HEK293T (cell line): ENCODE measurements around the gene MKLN1.

Source experiments
- CTCF ChIA-PET: fragments of 350-600 bp; formaldehyde crosslinking; extraction: SDS; loops from one replicate; lab custom pipeline; 2021; ENCODE audit warnings: antibody characterized with exemption, inconsistent platforms; lab: Yijun Ruan, JAX
- POLR2A ChIA-PET: fragments of 350-600 bp; formaldehyde crosslinking; extraction: SDS; loops from one replicate; lab custom pipeline; 2020; ENCODE audit warnings: antibody characterized with exemption, inconsistent platforms; lab: Yijun Ruan, JAX
- DNase-seq: peaks from one replicate; pipeline ENCODE4 v3.0.0; 2012; ENCODE audit warnings: mixed read lengths; ENCODE audit errors: extremely low spot score
- ARNT ChIP-seq: fragments of 450-650 bp; IDR thresholded peaks from 2 replicates; pipeline ENCODE4 v1.6.1; 2017; ENCODE audit warnings: mild to moderate bottlenecking
- BHLHE40 ChIP-seq: fragments of 450-650 bp; IDR thresholded peaks from 2 replicates; pipeline ENCODE4 v1.6.1; 2016; ENCODE audit warnings: mild to moderate bottlenecking, moderate library complexity, borderline replicate concordance
- CTBP1 ChIP-seq: fragments of 450-650 bp; IDR thresholded peaks from 2 replicates; pipeline ENCODE4 v1.6.1; 2016; ENCODE audit warnings: borderline replicate concordance
- ELF4 ChIP-seq: fragments of 450-650 bp; IDR thresholded peaks from 2 replicates; pipeline ENCODE4 v1.6.1; 2017; ENCODE audit warnings: antibody characterized with exemption
- FOXA1 ChIP-seq: fragments of 450-650 bp; IDR thresholded peaks from 2 replicates; pipeline ENCODE4 v1.6.1; 2016; ENCODE audit warnings: mild to moderate bottlenecking
- FOXK2 ChIP-seq: fragments of 450-650 bp; IDR thresholded peaks from 2 replicates; pipeline ENCODE4 v1.6.1; 2016; ENCODE audit warnings: mild to moderate bottlenecking
- FOXM1 ChIP-seq: fragments of 450-650 bp; IDR thresholded peaks from 2 replicates; pipeline ENCODE4 v1.6.1; 2017; ENCODE audit warnings: mild to moderate bottlenecking, borderline replicate concordance
- HDGF ChIP-seq: fragments of 450-650 bp; IDR thresholded peaks from 2 replicates; pipeline ENCODE4 v1.6.1; 2017; ENCODE audit warnings: antibody characterized with exemption, borderline replicate concordance
- L3MBTL2 ChIP-seq: fragments of 450-650 bp; conservative IDR thresholded peaks from 2 replicates; pipeline ENCODE4 v1.6.1; 2016; ENCODE audit warnings: mild to moderate bottlenecking
- LEF1 ChIP-seq: fragments of 450-650 bp; IDR thresholded peaks from 2 replicates; pipeline ENCODE4 v1.6.1; 2017; ENCODE audit warnings: mild to moderate bottlenecking, borderline replicate concordance
- NFRKB ChIP-seq: fragments of 450-650 bp; IDR thresholded peaks from 2 replicates; pipeline ENCODE4 v1.6.1; 2016; ENCODE audit warnings: mild to moderate bottlenecking, moderate library complexity
- SP1 ChIP-seq: fragments of 450-650 bp; IDR thresholded peaks from 2 replicates; pipeline ENCODE4 v1.6.1; 2017
- SUZ12 ChIP-seq: fragments of 450-650 bp; IDR thresholded peaks from 2 replicates; pipeline ENCODE4 v1.6.1; 2016; ENCODE audit warnings: mild to moderate bottlenecking
- TARDBP ChIP-seq: fragments of 450-650 bp; IDR thresholded peaks from 2 replicates; pipeline ENCODE4 v1.6.1; 2016
- ZNF384 ChIP-seq: fragments of 450-650 bp; IDR thresholded peaks from 2 replicates; pipeline ENCODE4 v1.6.1; 2016
- TF ChIP-seq, protein P1 (sequence below): fragments of 450-650 bp; IDR thresholded peaks from 2 replicates; pipeline ENCODE4 v1.6.1; 2016

The MKLN1 gene

DNA sequence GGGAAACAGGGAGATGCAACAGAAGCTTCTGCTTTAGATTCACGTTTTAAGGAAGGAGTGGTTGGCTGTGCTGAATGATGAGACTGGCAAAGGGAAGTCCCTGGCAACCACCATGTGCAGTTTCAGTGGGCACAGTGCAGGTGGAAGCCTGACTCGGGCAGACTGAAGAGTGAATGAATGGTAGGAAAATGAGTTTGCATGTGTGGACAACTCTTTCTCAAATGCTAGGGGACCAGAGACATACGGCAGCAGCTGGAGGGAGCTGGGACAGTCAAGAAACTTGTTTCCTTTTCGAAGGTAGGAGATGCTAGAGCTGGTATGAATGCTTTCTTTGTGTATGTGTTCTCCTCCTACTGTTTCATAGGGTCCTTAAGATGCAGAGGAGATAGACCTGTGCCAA lies 199.8 kb downstream of the MKLN1 start:
- DNase-seq = no peak
- ChIA-PET POLR2A (no interaction called here), CTCF (interaction anchor here (0.6 kb wide), 1 partner anchor 587 kb away, joined by 3 read pairs; no protein-coding TSS in a partner anchor)
- TF ChIP-seq ZNF384 (no peak), SUZ12 (no peak), ELF4 (no peak), L3MBTL2 (no peak), FOXM1 (no peak), LEF1 (no peak), ARNT (no peak), SP1 (no peak), HDGF (no peak), BHLHE40 (no peak), FOXK2 (no peak), TARDBP (no peak), FOXA1 (no peak), NFRKB (no peak), CTBP1 (no peak)
- TF ChIP-seq, protein P1, sequence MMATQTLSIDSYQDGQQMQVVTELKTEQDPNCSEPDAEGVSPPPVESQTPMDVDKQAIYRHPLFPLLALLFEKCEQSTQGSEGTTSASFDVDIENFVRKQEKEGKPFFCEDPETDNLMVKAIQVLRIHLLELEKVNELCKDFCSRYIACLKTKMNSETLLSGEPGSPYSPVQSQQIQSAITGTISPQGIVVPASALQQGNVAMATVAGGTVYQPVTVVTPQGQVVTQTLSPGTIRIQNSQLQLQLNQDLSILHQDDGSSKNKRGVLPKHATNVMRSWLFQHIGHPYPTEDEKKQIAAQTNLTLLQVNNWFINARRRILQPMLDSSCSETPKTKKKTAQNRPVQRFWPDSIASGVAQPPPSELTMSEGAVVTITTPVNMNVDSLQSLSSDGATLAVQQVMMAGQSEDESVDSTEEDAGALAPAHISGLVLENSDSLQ = no peak

DNA sequence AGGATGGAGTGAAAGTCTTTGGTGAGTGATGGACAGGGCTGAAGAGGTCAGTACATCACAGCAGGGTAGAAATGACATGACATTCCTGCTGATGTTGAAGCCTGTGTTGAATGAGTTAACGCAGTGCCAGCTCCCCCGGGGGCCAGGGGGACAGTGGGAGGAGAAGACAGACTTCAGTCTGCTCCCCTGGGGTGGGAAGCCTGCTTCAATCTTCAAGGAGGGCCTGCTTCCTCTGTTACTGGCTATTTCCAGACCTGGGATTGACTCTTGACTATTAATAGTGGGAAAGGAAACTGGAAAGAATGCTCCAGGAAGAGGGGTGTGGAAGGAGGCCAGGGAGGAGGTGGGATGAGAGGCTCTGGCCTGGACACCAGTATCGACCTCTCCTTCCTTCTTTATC lies 201.5 kb downstream of the MKLN1 start:
- TF ChIP-seq L3MBTL2 = no peak
- no peak for TF ChIP-seq NFRKB
- TF ChIP-seq HDGF = no peak
- no peak for TF ChIP-seq CTBP1
- no peak for TF ChIP-seq SP1
- no peak for TF ChIP-seq LEF1
- no peak for TF ChIP-seq ARNT
- TF ChIP-seq FOXA1 = no peak
- CTCF ChIA-PET = no interaction called here
- no peak for DNase-seq
- POLR2A ChIA-PET = no interaction called here

DNA sequence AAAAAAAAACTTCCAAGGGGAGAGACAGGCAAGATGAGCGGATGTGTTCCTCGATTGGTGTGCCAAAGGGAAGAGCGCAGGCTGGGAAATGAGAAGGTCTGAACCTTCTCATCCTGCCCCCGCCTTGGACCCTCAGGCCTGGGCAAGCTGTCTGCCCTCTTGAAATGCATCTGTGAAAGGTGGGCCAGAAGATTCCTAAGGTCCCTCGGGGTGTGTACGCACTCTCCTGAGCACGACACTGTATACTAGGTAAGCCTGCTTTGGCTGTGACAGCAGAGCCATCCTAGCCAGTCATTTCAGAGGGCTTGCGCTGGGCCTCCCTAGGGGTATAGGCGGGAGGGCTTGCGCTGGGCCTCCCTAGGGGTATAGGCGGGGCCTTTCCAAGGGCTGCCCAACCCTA lies 201.9 kb downstream of the MKLN1 start:
- no peak for DNase-seq
- ChIA-PET POLR2A (no interaction called here), CTCF (no interaction called here)
- TF ChIP-seq CTBP1 (no peak), BHLHE40 (no peak), TARDBP (no peak), NFRKB (no peak), L3MBTL2 (no peak), SUZ12 (no peak), ZNF384 (no peak), FOXA1 (no peak), HDGF (no peak), SP1 (no peak), FOXM1 (no peak)
- TF ChIP-seq, protein P1 = no peak

DNA sequence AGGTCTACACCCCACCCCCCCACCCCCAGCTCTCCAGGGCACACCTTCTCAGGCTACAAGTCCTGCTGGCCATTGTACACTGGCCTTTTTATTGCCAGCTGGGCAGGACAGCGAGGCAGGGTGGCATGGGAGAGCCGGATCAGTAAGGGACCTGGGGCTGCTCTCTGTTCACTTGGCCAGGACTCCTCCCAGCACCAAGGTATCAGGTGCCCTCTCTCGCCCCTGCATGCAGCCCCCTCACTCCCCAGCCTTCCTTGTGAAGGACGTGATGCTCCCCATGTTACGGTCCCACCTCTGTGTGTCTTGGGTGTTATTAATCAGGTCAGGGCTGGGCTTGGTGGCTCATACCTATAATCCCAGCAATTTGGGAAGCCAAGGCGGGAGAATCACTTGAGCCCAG lies 202.5 kb downstream of the MKLN1 start:
- ChIA-PET POLR2A (no interaction called here), CTCF (interaction anchor here (0.7 kb wide), 1 partner anchor 826 kb away, joined by 3 read pairs; no protein-coding TSS in a partner anchor)
- TF ChIP-seq HDGF (no peak), LEF1 (no peak)
- no peak for DNase-seq

DNA sequence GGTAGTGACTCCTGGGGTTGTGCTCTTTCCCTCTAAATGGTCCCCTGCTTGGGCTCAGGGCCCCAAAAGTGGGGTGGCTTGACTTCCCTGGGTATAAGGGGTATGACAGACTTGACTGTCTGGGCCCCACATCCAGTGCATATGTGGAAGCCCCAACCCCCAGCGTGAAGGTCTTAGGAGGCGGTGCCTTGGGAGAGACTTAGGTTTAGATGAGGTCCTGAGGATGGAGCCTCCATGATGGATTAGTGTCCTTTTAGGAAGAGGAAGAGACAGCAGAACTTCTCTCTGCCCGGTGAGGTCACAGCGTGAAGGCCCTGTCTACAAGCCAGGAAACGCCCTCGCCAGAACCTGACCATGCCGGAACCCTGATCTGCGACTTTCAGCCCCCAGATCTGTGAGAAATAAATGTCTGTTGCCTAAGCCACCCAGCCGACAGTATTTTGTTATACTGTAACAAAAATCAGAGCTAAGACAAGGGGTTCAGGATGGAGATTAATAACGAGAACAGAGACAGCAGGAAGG lies 205.0 kb downstream of the MKLN1 start:
- no peak for DNase-seq
- POLR2A ChIA-PET = no interaction called here
- TF ChIP-seq ELF4 (no peak), ZNF384 (no peak), FOXM1 (no peak), L3MBTL2 (no peak), BHLHE40 (no peak), SP1 (no peak), FOXK2 (no peak), FOXA1 (no peak), TARDBP (no peak), NFRKB (no peak), SUZ12 (no peak), LEF1 (no peak), CTBP1 (no peak), HDGF (no peak), ARNT (no peak)
- TF ChIP-seq, protein P1 = no peak
- CTCF ChIA-PET = no interaction called here

DNA sequence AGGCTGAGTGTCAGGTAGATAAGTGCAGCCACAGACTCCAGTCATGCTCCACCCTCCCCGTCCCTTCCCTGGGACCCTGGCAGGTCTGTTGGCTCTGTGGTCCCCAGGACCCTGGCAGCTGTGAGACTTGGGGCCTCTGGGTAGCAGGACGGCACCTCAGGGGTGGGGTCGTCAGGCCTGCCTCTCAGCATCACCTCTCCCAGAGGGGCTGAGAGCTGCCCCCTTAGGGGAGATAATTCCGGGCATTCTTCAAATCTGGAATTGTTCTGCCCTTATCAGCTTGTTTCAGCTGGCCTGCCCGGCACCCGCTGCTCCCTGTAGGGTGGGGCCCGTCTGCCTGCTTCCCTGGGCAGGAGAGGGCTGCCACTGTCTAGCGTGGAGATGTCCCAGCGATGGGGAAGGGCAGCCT lies 205.5 kb downstream of the MKLN1 start:
- POLR2A ChIA-PET = no interaction called here
- DNase-seq = no peak
- CTCF ChIA-PET = no interaction called here
- TF ChIP-seq LEF1 (no peak), SP1 (no peak), NFRKB (no peak), ZNF384 (no peak), FOXA1 (no peak), FOXM1 (no peak), CTBP1 (no peak), TARDBP (no peak), BHLHE40 (no peak), L3MBTL2 (no peak), HDGF (no peak), ELF4 (no peak)
- TF ChIP-seq, protein P1 = no peak
